Gastrocnemius medialis (tissue), 4 donors: ENCODE measurements around the gene SLC35E1.

Source experiments
- CTCF ChIP-seq, 5 experiments: fragments of 450-650 bp in 3 of 5; fragments of 200-600 bp in 2 of 5; sonication (generic) in 2 of 5; IDR thresholded peaks in 4 of 5; conservative IDR thresholded peaks in 1 of 5; 1 replicate in 4 of 5; 2 replicates in 1 of 5; pipeline ENCODE4 v1.5.1; 2016 to 2019; ENCODE audit warnings: antibody characterized with exemption in 5 of 5, mild to moderate bottlenecking in 3 of 5, moderate library complexity in 3 of 5
- POLR2A ChIP-seq, 2 donors: fragments of 450-650 bp; IDR thresholded peaks; one replicate each; pipeline ENCODE4 v1.6.1; 2017; ENCODE audit warnings: antibody characterized with exemption in 2 of 2, mild to moderate bottlenecking in 2 of 2, moderate library complexity in 2 of 2

GRCh38 chr19:16527971-16528521 is 44.2 kb downstream of the SLC35E1 start:
- TF ChIP-seq CTCF (IDR thresholded peaks at IDR 0.05 in 4 of 5, conservative IDR thresholded peaks at IDR 0.05 in 1 of 5) (peak in 1 of 5 experiments; percentile 20), POLR2A (IDR thresholded peaks at IDR 0.05) (no peak)
